ENCODE measurements around the gene PDLIM1. TPM values are rescaled to one million over a fixed set of nuclear protein-coding genes. Genes with fewer than 3 reads are reported as not detected.

PDLIM1 gene
- total and polyA plus RNA-seq, 2 experiments from 2014 or later: 32.0 to 143 TPM

DNA sequence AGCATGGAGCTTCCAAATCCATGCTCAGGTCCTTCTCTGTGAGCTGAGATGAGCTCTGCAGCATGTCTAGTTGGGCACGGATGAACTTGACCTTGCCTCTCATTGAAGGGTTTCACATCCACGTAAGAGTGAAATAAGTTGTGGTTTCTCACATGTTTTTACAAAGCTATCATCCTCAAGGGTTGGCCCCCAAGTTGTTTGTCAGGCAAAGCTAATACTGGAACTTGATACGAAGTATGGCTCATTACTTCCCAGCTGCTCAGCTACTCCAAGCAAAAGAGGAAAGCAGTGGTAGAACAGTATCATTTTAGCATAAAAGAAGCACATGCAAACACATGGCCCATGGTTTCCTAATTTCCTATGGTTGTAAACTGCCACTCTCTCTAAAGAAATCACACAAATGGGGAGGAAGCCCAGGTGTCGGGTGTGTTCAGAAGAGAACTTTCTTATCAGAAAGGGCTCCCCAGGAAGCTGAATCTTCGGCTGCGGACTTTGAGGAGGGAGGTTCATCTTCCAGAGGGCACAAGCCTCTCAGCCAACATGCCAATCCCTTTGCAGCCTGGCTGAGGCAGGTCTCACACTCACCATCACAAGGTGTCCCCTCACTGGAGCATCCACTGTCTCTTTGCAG is 45.3 kb downstream of the PDLIM1 start:
- H3K4me2 ChIP-seq (ENCODE audit: unreplicated experiment): no peak overlapping the region
- no peak overlapping the region for H2AFZ ChIP-seq
- no peaks in the 10 kb centered on the region for H3K27me3 ChIP-seq (replicated peaks; ENCODE audit: insufficient read depth)
- no peak overlapping the region for H3K4me3 ChIP-seq
- H3K79me2 ChIP-seq (ENCODE audit: insufficient read depth): peaks cover 6% of the 10 kb centered on the region; the same call in 1 of the 2 replicates
- in situ Hi-C loops (cut with MboI): loop anchor here (5.0 kb wide), 1 partner anchor 117 kb away; no protein-coding TSS in a partner anchor
- H3K36me3 ChIP-seq (ENCODE audit: low read depth): no peaks in the 10 kb centered on the region; the same call in 1 of the 2 replicates
- H3K27ac ChIP-seq: no peak overlapping the region
- H3K4me1 ChIP-seq (ENCODE audit: insufficient read depth): peaks cover 19% of the 10 kb centered on the region
- no peaks in the 10 kb centered on the region for H3K9me3 ChIP-seq (ENCODE audit: low read depth)
- no peak overlapping the region for H3K9ac ChIP-seq
- no peaks in the 10 kb centered on the region for H3K9me2 ChIP-seq (ENCODE audit: insufficient read depth)
- no peak for TF ChIP-seq EZH2 (IDR thresholded peaks at IDR 0.05; ENCODE audit: insufficient read depth, poor library complexity, severe bottlenecking)
- no peak for TF ChIP-seq EZH2phosphoT487 (IDR thresholded peaks at IDR 0.05; ENCODE audit: insufficient read depth, low read depth)
- peaks cover 26% of the 10 kb centered on the region for H3F3A ChIP-seq (ENCODE audit: insufficient read depth)
- H4K20me1 ChIP-seq (ENCODE audit: insufficient read depth): no peaks in the 10 kb centered on the region
- WGBS, 2 experiments (ENCODE audit: low coverage in 1 of 2, low lambda C conversion rate in 2 of 2, missing lambda C conversion rate in 2 of 2): 89 to 93% methylated on average over 6 of the region's 6 CpGs
- no peak for DNase-seq

DNA sequence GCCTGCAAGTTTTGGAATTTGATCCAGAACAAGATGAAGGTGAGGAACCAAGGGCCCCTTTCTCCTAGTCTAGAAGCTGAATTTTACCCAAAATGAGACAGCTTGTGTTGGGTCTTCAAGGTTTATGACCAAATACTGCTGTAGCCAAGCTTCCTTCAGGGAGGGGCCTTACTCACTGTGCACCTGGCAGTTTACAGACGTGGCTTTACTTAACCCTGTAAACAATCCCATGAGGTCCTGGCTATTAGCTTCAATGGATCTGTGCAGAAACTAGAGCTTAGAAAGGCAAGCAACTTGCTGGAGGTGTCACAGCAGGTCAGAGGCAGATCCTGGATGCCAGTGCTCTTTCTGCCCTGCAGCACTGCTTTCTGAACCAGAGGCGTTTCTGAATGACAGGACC is 46.7 kb downstream of the PDLIM1 start:
- H3K27me3 ChIP-seq (replicated peaks; ENCODE audit: insufficient read depth): no peaks in the 10 kb centered on the region
- no peaks in the 10 kb centered on the region for H3K9me2 ChIP-seq (ENCODE audit: insufficient read depth)
- no peaks in the 10 kb centered on the region for H3K79me2 ChIP-seq (ENCODE audit: insufficient read depth)
- H3K27ac ChIP-seq: no peak overlapping the region
- peaks cover 19% of the 10 kb centered on the region for H3K4me1 ChIP-seq (ENCODE audit: insufficient read depth)
- no peaks in the 10 kb centered on the region; the same call in 1 of the 2 replicates for H3K36me3 ChIP-seq (ENCODE audit: low read depth)
- H3F3A ChIP-seq (ENCODE audit: insufficient read depth): peaks cover 26% of the 10 kb centered on the region
- no peak for DNase-seq
- 88 to 100% methylated on average over 2 of the region's 2 CpGs for WGBS, 2 experiments (ENCODE audit: low coverage in 1 of 2, low lambda C conversion rate in 2 of 2, missing lambda C conversion rate in 2 of 2)
- no peak for TF ChIP-seq EZH2 (IDR thresholded peaks at IDR 0.05; ENCODE audit: insufficient read depth, poor library complexity, severe bottlenecking)
- TF ChIP-seq EZH2phosphoT487 (IDR thresholded peaks at IDR 0.05; ENCODE audit: insufficient read depth, low read depth): no peak
- in situ Hi-C loops (cut with MboI): no loop called here
- H2AFZ ChIP-seq: no peak overlapping the region
- no peak overlapping the region for H3K9ac ChIP-seq
- no peaks in the 10 kb centered on the region for H4K20me1 ChIP-seq (ENCODE audit: insufficient read depth)
- H3K4me3 ChIP-seq: no peak overlapping the region
- no peaks in the 10 kb centered on the region for H3K9me3 ChIP-seq (ENCODE audit: low read depth)
- H3K4me2 ChIP-seq (ENCODE audit: unreplicated experiment): no peak overlapping the region

DNA sequence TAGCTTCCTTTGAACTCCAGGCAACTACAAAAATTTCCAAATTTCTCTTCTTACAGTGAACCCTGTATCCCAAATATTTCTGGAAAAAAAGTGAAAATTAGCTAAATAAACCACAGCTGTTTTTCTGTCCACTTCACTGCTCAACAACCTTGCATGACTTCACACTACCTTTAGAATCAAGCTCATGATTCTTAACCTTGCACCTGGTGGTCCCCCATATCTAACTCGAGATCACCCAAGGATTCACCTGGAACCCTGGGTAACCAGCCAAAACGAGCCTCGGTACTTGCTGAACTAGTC is 47.5 kb downstream of the PDLIM1 start:
- no peaks in the 10 kb centered on the region for H4K20me1 ChIP-seq (ENCODE audit: insufficient read depth)
- H3F3A ChIP-seq (ENCODE audit: insufficient read depth): peaks cover 25% of the 10 kb centered on the region
- in situ Hi-C loops (cut with MboI): no loop called here
- H3K79me2 ChIP-seq (ENCODE audit: insufficient read depth): no peaks in the 10 kb centered on the region
- TF ChIP-seq EZH2phosphoT487 (IDR thresholded peaks at IDR 0.05; ENCODE audit: insufficient read depth, low read depth): no peak
- TF ChIP-seq EZH2 (IDR thresholded peaks at IDR 0.05; ENCODE audit: insufficient read depth, poor library complexity, severe bottlenecking): no peak
- H3K27ac ChIP-seq: no peak overlapping the region
- DNase-seq: no peak
- H3K9me3 ChIP-seq (ENCODE audit: low read depth): no peaks in the 10 kb centered on the region
- H3K4me1 ChIP-seq (ENCODE audit: insufficient read depth): peaks cover 17% of the 10 kb centered on the region
- H3K9ac ChIP-seq: no peak overlapping the region
- H2AFZ ChIP-seq: no peak overlapping the region
- no peaks in the 10 kb centered on the region for H3K27me3 ChIP-seq (replicated peaks; ENCODE audit: insufficient read depth)
- 59 to 64% methylated on average over 3 of the region's 3 CpGs for WGBS, 2 experiments (ENCODE audit: low coverage in 1 of 2, low lambda C conversion rate in 2 of 2, missing lambda C conversion rate in 2 of 2)
- no peak overlapping the region for H3K4me3 ChIP-seq
- H3K36me3 ChIP-seq (ENCODE audit: low read depth): no peaks in the 10 kb centered on the region; the same call in 1 of the 2 replicates
- no peak overlapping the region for H3K4me2 ChIP-seq (ENCODE audit: unreplicated experiment)
- H3K9me2 ChIP-seq (ENCODE audit: insufficient read depth): no peaks in the 10 kb centered on the region

DNA sequence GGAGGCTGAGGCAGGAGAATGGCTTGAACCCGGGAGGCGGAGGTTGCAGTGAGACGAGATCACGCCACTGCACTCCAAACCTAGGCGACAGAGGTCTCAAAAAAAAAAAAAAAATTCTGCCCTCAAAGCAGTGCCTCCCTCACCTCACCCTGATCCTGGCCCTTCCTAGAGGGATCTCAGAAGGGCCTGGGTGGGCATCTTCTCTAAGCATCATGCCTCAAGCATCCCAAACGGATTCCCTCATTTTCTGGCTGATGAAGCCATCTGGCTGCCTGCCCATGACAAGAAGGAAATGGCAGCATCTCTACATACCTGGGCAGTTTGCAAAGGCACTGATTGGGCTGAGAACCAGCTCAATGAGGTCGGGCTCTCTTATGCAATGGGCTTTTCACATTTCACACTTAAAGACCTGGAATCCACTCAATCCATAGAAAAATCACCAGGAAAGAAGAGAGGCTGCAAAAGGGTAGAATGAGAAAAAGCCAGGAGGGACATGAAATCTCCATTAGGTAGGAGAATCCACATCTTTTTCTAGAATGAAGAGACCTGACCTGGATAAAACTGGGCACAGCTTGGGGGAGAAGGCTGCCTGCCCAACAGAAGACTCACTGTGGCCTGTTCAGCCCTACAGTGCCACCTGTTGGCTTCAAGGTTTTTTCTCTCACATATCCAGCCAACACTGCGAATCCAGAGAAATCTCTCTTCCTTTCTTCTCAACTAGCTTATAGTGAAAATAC is 48.1 kb downstream of the PDLIM1 start:
- in situ Hi-C loops (cut with MboI): no loop called here
- H3F3A ChIP-seq (ENCODE audit: insufficient read depth): peaks cover 19% of the 10 kb centered on the region
- no peaks in the 10 kb centered on the region for H3K27me3 ChIP-seq (replicated peaks; ENCODE audit: insufficient read depth)
- no peaks in the 10 kb centered on the region for H3K79me2 ChIP-seq (ENCODE audit: insufficient read depth)
- H3K36me3 ChIP-seq (ENCODE audit: low read depth): no peaks in the 10 kb centered on the region; the same call in 1 of the 2 replicates
- H3K4me3 ChIP-seq: no peak overlapping the region
- no peak overlapping the region for H3K4me2 ChIP-seq (ENCODE audit: unreplicated experiment)
- H3K9me2 ChIP-seq (ENCODE audit: insufficient read depth): no peaks in the 10 kb centered on the region
- WGBS, 2 experiments (ENCODE audit: low coverage in 1 of 2, low lambda C conversion rate in 2 of 2, missing lambda C conversion rate in 2 of 2): 86 to 87% methylated on average over 8 of the region's 8 CpGs
- no peaks in the 10 kb centered on the region for H3K9me3 ChIP-seq (ENCODE audit: low read depth)
- H3K4me1 ChIP-seq (ENCODE audit: insufficient read depth): peaks cover 12% of the 10 kb centered on the region
- no peak overlapping the region for H3K9ac ChIP-seq
- no peaks in the 10 kb centered on the region for H4K20me1 ChIP-seq (ENCODE audit: insufficient read depth)
- TF ChIP-seq EZH2phosphoT487 (IDR thresholded peaks at IDR 0.05; ENCODE audit: insufficient read depth, low read depth) (no peak), EZH2 (IDR thresholded peaks at IDR 0.05; ENCODE audit: insufficient read depth, poor library complexity, severe bottlenecking) (no peak)
- DNase-seq: peak; percentile 77
- no peak overlapping the region for H3K27ac ChIP-seq
- no peak overlapping the region for H2AFZ ChIP-seq
